Subcutaneous adipose tissue (tissue), 4 donors: Measurements from ENCODE around the gene APOL1. TPM values are rescaled to one million over a fixed set of nuclear protein-coding genes. Genes with fewer than 3 reads are reported as not detected.

Experiments used
- total RNA-seq, 4 donors: library from RNA; depleted of rRNA; stranded (reverse); fragments of >200 nt; gene quantifications; one replicate each; pipeline ENCODE4 v1.1.0, GENCODE V29; 2016
- TF ChIP-seq, protein P1 (sequence below): fragments of 450-650 bp; IDR thresholded peaks from one replicate; pipeline ENCODE4 v1.5.1; 2016; ENCODE audit warnings: low read depth, mild to moderate bottlenecking, control low read depth, antibody characterized with exemption, moderate library complexity

Gene APOL1
- total RNA-seq, 4 donors from 2014 or later = 7.5 to 53.5 (median 18.9) TPM

DNA sequence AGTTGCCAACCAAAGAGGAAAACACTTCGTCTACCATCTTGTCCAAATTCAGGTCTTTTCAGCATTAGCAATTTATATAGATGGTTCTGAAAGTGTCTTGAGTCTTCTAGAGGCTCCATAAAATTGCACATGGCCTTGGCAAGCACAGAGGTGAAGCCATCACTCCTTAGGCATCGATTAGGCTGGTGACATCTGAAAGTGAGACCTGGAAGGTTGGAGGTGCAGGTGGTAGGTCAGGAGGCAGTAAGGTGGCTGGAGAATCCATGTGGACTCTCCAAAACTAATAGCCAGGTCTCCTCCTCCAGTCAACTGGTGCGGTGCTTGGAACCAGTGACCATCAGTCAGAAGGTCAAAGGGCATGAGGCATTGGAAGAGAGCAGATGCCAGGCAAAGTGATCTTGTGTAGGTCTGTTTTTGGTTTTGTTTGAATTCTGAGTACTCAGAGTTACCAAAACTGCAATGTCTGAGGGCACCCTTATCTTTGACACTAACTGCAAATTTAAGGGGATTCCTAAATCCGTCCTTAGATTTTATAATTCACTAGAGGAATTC, 7.1 kb upstream of the APOL1 start:
- TF ChIP-seq, protein P1, sequence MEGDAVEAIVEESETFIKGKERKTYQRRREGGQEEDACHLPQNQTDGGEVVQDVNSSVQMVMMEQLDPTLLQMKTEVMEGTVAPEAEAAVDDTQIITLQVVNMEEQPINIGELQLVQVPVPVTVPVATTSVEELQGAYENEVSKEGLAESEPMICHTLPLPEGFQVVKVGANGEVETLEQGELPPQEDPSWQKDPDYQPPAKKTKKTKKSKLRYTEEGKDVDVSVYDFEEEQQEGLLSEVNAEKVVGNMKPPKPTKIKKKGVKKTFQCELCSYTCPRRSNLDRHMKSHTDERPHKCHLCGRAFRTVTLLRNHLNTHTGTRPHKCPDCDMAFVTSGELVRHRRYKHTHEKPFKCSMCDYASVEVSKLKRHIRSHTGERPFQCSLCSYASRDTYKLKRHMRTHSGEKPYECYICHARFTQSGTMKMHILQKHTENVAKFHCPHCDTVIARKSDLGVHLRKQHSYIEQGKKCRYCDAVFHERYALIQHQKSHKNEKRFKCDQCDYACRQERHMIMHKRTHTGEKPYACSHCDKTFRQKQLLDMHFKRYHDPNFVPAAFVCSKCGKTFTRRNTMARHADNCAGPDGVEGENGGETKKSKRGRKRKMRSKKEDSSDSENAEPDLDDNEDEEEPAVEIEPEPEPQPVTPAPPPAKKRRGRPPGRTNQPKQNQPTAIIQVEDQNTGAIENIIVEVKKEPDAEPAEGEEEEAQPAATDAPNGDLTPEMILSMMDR = no peak

DNA sequence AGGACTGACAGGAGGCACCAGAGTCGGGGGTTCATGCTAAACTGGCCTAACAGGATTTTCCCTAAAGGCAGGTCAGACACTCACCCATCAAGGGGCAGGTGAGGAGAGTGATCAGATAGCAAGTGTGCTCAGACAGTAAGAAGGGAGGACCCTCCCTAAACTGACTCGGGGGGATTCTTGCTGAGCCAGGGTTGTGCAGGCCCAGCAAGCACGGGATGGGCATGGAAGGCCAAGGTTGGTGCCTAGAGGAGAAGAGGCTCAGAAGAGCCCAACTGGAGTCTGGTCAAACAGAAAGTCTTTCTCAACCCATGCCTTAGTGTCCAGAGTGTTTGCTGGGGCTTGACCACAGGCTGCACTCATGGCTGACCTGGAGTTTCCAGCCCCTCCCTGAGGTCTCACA, 6.2 kb upstream of the APOL1 start:
- TF ChIP-seq, protein P1 = no peak

DNA sequence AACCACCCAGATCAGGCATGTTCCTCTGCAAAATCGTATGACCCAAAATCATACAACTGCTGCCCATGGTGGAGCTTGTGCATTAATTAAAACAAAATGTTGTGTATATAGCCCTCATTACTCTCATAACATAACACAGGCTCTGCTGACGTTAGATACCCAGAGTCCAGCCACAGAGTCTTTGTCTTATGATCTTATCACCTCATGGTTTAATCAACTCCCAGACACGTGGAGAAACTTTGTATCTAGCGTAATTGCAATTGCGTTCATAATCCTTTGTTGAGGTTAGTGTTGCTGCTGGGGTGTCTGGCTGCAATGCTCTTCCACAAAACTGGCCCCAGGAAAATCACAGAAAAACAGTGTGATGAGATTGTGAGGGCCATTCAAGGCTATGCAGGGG, 5.0 kb upstream of the APOL1 start:
- TF ChIP-seq, protein P1 = no peak

DNA sequence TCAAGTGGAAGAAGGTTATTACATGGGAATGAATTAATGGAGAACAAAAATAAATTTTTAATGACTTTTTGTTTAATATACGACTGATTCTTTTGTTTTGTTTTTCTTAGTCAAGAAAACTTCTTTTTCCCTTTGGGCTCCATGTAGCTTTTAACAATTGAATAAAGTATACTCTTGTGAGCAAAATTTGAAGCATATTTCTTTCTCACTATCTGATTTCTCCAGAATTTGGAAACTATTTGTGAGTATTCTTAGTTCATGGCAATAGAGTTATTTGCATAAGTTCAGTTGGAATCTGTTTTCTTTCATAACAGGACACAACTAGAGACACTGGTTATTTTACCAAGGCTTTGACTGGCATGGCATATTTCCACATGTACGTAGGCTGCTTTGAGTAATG, 3.8 kb upstream of the APOL1 start:
- TF ChIP-seq, protein P1 = no peak

DNA sequence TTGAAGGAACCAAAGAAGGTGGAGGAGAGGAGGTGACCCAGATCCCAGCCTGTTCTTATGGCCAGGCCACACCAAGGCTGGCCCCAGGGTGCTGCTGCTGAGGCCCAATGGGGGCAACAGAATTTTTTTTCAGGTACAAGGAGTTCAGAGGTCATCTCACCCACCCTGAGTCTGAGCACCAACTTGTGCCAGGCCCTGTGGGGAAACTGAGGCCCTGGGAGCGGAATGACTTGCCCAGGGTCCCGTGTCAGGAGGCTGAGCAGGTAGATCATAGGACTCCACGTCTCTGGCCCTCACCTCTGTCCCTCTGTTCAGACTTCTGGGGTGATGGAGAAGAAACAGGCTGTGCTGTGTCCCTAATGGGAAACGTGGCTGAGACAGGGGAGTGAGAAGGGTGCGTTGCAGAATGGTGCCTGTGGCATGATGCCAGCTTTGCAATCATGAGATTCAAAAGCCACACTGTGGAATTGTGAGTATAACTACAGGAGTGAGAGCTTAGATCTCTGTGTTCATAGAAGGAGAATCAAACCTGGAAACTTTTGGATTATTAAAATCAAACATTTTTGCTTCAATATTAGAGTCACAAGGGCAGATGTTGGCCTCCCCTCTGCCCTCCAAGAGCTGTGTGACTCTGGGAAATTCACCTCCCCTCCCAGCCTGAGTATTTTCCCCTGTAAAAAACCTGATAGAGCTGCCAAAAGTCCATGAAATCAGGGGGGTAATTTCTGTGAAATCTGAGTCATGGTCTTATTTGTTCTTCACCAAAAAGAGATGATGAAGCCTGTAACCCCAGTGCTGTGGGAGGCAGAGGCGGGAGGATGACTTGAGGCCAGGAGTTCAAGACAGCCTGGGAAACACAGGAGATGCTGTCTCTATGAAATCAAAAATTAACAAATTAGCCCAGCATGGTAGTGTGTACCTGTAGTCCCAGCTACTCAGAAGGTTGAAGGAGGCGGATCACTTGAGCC, 874 bp downstream of the APOL1 start:
- TF ChIP-seq, protein P1 = no peak

DNA sequence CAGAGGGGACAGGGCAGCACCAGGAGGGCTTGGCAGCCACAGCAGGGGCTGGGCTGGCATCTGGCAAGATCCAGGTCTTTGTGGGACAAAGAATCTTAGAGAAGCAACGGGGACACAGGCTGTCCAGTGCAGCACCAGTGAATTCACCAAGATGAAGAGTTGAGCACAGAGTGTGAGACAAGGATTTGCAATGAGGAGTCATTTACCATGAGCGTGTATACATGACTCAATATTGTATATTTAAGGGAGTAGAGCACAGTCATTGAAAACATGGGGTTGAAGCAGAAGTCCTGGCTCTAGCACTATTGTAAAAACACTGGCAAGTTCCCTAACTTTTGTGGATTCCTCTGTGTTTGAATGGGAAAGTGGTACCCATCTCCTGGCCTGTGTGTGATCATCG, 3.5 kb downstream of the APOL1 start:
- TF ChIP-seq, protein P1 = no peak

DNA sequence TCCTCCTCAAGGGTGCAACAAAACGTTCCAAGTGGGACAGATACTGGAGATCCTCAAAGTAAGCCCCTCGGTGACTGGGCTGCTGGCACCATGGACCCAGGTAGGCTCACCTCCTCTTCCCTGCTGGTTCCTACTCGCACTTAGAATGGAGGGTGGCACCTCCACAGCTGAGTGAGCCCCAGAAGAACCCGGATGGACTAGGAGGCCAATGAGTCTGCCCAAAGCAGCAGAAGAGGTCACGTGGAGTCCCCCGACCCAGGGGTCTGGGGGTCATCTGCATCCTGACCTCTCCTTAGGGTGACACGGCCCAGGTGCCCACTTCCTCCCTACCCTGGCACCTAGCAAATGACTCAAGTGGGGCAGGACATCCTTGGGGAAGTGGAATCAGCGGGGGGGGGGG, 4.4 kb downstream of the APOL1 start:
- TF ChIP-seq, protein P1 = no peak
